HepG2 (cell line): ENCODE results near the gene SAMD5. TPM values are rescaled to one million over a fixed set of nuclear protein-coding genes. Genes with fewer than 3 reads are reported as not detected.

Source experiments
- ARID4A ChIP-seq: sonication (generic); formaldehyde crosslinking; IDR thresholded peaks from 2 replicates; pipeline ENCODE4 v1.5.0; 2020; ENCODE audit warnings: mild to moderate bottlenecking, missing genetic modification reagents, borderline replicate concordance
- CBX2 ChIP-seq, 2 experiments: fragments of 200-600 bp in 1 of 2; sonication (generic); formaldehyde crosslinking in 1 of 2; IDR thresholded peaks; 2 replicates each; pipeline versions ENCODE4 v1.7.0 to v1.8.1; 2018 to 2022; ENCODE audit warnings: low read depth in 2 of 2, low read length in 1 of 2, mild to moderate bottlenecking in 1 of 2, missing genetic modification reagents in 1 of 2
- FOXC1 ChIP-seq: sonication (generic); formaldehyde crosslinking; IDR thresholded peaks from 2 replicates; pipeline ENCODE4 v1.8.0; 2022; ENCODE audit warnings: mild to moderate bottlenecking, missing genetic modification reagents, borderline replicate concordance
- GABPB1 ChIP-seq: IDR thresholded peaks from 2 replicates; pipeline ENCODE4 v1.6.1; 2016; ENCODE audit warnings: mild to moderate bottlenecking, missing genetic modification reagents, moderate library complexity, missing compliant biosample characterization
- GATA4 ChIP-seq: sonication (generic); IDR thresholded peaks from 2 replicates; pipeline ENCODE4 v1.6.1; 2016; ENCODE audit warnings: antibody characterized with exemption, low read depth, borderline replicate concordance
- MAFK ChIP-seq, 2 experiments: IDR thresholded peaks in 1 of 2; conservative IDR thresholded peaks in 1 of 2; 2 replicates each; pipeline ENCODE4 v1.6.1; 2011; ENCODE audit warnings: improper control_type of control experiment in 2 of 2, low read length in 2 of 2
- SRY ChIP-seq: sonication (generic); formaldehyde crosslinking; IDR thresholded peaks from 2 replicates; pipeline ENCODE4 v1.8.0; 2022; ENCODE audit warnings: mild to moderate bottlenecking, missing genetic modification reagents
- TAF1 ChIP-seq: sonication (generic); formaldehyde crosslinking; IDR thresholded peaks from 2 replicates; pipeline ENCODE4 v1.4.0; 2020; ENCODE audit warnings: missing genetic modification reagents
- XRCC5 ChIP-seq: fragments of 200-400 bp; formaldehyde crosslinking; optimal IDR thresholded peaks from 2 replicates; pipeline ENCODE3; 2017; ENCODE audit warnings: mild to moderate bottlenecking, low read length
- ZFP36L2 ChIP-seq: sonication (generic); formaldehyde crosslinking; IDR thresholded peaks from 2 replicates; pipeline ENCODE4 v1.4.0; 2020; ENCODE audit warnings: missing genetic modification reagents
- ZNF780A ChIP-seq: sonication (generic); formaldehyde crosslinking; IDR thresholded peaks from 2 replicates; pipeline ENCODE4 v1.8.0; 2022; ENCODE audit warnings: mild to moderate bottlenecking, missing genetic modification reagents, moderate library complexity
- ZSCAN25 ChIP-seq: sonication (generic); formaldehyde crosslinking; IDR thresholded peaks from 2 replicates; pipeline ENCODE4 v1.8.0; 2022; ENCODE audit warnings: mild to moderate bottlenecking, missing genetic modification reagents
- polyA plus RNA-seq, 8 experiments: library from polyadenylated mRNA; depleted of rRNA in 3 of 8; stranded (reverse) in 7 of 8; unstranded in 1 of 8; fragments of >200 nt; fragmentation: Illumina TruSeq in 4 of 8; extraction: Trizol in 4 of 8; gene quantifications; 2 replicates each; pipeline versions ENCODE4 v1.2.1 to v1.2.3, GENCODE V29; 2011 to 2016; ENCODE audit warnings: low read depth in 4 of 8, missing spikeins in 1 of 8, mixed read lengths in 1 of 8; ENCODE audit not compliant: insufficient read depth in 1 of 8
- total RNA-seq, 5 experiments: library from RNA; depleted of rRNA; stranded (reverse); fragments of >200 nt; fragmentation: Illumina TruSeq; extraction: Trizol; gene quantifications; 2 replicates each; pipeline ENCODE4 v1.2.3, GENCODE V29; 2016; ENCODE audit warnings: low read depth in 1 of 5
- TF ChIP-seq, protein P1 (sequence below): IDR thresholded peaks from 2 replicates; pipeline ENCODE4 v1.6.1; 2016; ENCODE audit warnings: mild to moderate bottlenecking, missing biosample characterization, missing genetic modification reagents
- TF ChIP-seq, protein P2 (sequence below): sonication (generic); formaldehyde crosslinking; IDR thresholded peaks from 2 replicates; pipeline ENCODE4 v1.9.0; 2022; ENCODE audit warnings: missing genetic modification reagents, mild to moderate bottlenecking, borderline replicate concordance
- TF ChIP-seq, protein P3 (sequence below): sonication (generic); formaldehyde crosslinking; IDR thresholded peaks from 2 replicates; pipeline ENCODE4 v1.4.0; 2020; ENCODE audit warnings: missing genetic modification reagents, mild to moderate bottlenecking, borderline replicate concordance

SAMD5 gene
- total and polyA plus RNA-seq, 2 of the 13 experiments (the other 11 are each of a cell fraction or from before 2014, with no cell fraction given) = 0.02 to 0.07 TPM

- TF ChIP-seq ARID4A (CRISPR knock-in tag) (no peak; the same call in 1 of the 2 replicates), ZSCAN25 (CRISPR knock-in tag) (no peak), XRCC5 (peak; percentile 57), CBX2 (IDR thresholded peaks at IDR 0.05; ENCODE audit: low read depth, low read length) (no peak), CBX2 (CRISPR knock-in tag; IDR thresholded peaks at IDR 0.05; ENCODE audit: low read depth) (0 out of 2 replicates have a peak, but pooled peaks have one; percentile 47), ZFP36L2 (CRISPR knock-in tag) (no peak), GATA4 (no peak), FOXC1 (CRISPR knock-in tag) (0 out of 2 replicates have a peak, but pooled peaks have one; percentile 27), SRY (CRISPR knock-in tag) (0 out of 2 replicates have a peak, but pooled peaks have one; percentile 12), ZNF780A (CRISPR knock-in tag) (no peak), TAF1 (CRISPR knock-in tag) (no peak), GABPB1 (CRISPR knock-in tag) (peak; percentile 45; the same call in 1 of the 2 replicates), MAFK (conservative IDR thresholded peaks at IDR 0.05 in 1 of 2, IDR thresholded peaks at IDR 0.05 in 1 of 2; ENCODE audit: low read length in 2 of 2) (no peak)
- TF ChIP-seq, protein P1, sequence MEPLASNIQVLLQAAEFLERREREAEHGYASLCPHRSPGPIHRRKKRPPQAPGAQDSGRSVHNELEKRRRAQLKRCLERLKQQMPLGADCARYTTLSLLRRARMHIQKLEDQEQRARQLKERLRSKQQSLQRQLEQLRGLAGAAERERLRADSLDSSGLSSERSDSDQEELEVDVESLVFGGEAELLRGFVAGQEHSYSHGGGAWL (CRISPR knock-in tag) = 0 out of 2 replicates have a peak, but pooled peaks have one; percentile 31
- TF ChIP-seq, protein P2, sequence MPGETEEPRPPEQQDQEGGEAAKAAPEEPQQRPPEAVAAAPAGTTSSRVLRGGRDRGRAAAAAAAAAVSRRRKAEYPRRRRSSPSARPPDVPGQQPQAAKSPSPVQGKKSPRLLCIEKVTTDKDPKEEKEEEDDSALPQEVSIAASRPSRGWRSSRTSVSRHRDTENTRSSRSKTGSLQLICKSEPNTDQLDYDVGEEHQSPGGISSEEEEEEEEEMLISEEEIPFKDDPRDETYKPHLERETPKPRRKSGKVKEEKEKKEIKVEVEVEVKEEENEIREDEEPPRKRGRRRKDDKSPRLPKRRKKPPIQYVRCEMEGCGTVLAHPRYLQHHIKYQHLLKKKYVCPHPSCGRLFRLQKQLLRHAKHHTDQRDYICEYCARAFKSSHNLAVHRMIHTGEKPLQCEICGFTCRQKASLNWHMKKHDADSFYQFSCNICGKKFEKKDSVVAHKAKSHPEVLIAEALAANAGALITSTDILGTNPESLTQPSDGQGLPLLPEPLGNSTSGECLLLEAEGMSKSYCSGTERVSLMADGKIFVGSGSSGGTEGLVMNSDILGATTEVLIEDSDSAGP (CRISPR knock-in tag) = 0 out of 2 replicates have a peak, but pooled peaks have one; percentile 45
- TF ChIP-seq, protein P3, sequence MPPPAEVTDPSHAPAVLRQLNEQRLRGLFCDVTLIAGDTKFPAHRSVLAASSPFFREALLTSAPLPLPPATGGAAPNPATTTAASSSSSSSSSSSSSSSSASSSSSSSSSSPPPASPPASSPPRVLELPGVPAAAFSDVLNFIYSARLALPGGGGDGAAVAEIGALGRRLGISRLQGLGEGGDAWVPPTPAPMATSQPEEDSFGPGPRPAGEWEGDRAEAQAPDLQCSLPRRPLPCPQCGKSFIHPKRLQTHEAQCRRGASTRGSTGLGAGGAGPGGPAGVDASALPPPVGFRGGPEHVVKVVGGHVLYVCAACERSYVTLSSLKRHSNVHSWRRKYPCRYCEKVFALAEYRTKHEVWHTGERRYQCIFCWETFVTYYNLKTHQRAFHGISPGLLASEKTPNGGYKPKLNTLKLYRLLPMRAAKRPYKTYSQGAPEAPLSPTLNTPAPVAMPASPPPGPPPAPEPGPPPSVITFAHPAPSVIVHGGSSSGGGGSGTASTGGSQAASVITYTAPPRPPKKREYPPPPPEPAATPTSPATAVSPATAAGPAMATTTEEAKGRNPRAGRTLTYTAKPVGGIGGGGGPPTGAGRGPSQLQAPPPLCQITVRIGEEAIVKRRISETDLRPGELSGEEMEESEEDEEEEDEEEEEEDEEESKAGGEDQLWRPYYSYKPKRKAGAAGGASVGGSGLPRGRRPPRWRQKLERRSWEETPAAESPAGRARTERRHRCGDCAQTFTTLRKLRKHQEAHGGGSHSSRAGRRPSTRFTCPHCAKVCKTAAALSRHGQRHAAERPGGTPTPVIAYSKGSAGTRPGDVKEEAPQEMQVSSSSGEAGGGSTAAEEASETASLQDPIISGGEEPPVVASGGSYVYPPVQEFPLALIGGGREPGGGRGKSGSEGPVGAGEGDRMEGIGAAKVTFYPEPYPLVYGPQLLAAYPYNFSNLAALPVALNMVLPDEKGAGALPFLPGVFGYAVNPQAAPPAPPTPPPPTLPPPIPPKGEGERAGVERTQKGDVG (CRISPR knock-in tag) = 0 out of 2 replicates have a peak, but pooled peaks have one; percentile 45
Observed at GRCh38 chr6:147506704-147507114, 1.8 kb upstream of the SAMD5 start (continued).
